ENCODE results near the gene NRXN3. TPM values are rescaled to one million over a fixed set of nuclear protein-coding genes. Genes with fewer than 3 reads are reported as not detected.

The NRXN3 gene
- total RNA-seq, 1 donor from 2014 or later = 5.9 TPM

DNA sequence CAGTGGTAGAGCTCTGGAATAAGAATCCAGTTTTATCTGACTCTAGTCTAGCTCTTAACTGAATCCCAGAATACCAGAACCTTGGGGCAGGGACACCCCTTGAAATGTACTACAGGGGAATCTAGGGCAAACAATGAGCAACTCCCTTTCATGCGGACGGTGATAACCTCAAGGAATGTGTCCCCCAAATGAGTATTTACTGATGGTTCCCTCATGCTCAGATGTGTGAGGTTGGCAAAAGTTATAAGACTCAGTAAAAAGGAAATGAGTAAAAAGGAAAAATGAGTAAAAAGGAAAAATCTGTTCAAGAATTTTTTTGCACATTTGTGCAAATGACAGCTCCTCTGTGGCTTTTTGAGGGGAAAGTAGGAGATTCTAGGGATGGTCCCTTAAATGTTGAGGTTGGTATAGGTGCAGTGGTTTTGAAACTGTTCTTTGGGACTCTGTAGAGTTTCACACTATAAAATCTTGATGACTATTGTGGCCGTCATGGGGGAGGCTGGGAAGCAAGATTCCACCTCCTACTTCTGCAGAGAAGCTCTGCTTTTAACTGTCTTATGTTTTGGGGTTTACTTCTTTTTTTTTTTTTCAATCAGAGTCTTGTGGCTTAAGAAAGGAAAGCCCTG lies 58.6 kb downstream of the NRXN3 start:
- Mint-ChIP-seq H3K27ac (no peak overlapping the region), H3K4me3 (no peak overlapping the region), H3K27me3 (ENCODE audit: insufficient read depth, low read depth) (peaks cover 9% of the 10 kb centered on the region), H3K36me3 (no peaks in the 10 kb centered on the region), H3K4me1 (peaks cover 6% of the 10 kb centered on the region), H3K9me3 (no peaks in the 10 kb centered on the region)
- Histone ChIP-seq H3K4me3 (no peak overlapping the region), H4K20me1 (ENCODE audit: low read depth) (no peaks in the 10 kb centered on the region), H3K4me1 (peaks cover 9% of the 10 kb centered on the region), H3K36me3 (no peaks in the 10 kb centered on the region), H3F3A (ENCODE audit: low read depth) (no peaks in the 10 kb centered on the region), H3K4me2 (no peak overlapping the region), H3K79me2 (ENCODE audit: low read depth) (no peaks in the 10 kb centered on the region), H3K27me3 (no peaks in the 10 kb centered on the region), H3K27ac (no peak overlapping the region), H3K9ac (no peak overlapping the region), H3K9me3 (ENCODE audit: low read depth) (no peaks in the 10 kb centered on the region), H2AFZ (replicated peaks) (no peak overlapping the region)
- no peak for DNase-seq (ENCODE audit: low spot score)
- TF ChIP-seq, protein P1, sequence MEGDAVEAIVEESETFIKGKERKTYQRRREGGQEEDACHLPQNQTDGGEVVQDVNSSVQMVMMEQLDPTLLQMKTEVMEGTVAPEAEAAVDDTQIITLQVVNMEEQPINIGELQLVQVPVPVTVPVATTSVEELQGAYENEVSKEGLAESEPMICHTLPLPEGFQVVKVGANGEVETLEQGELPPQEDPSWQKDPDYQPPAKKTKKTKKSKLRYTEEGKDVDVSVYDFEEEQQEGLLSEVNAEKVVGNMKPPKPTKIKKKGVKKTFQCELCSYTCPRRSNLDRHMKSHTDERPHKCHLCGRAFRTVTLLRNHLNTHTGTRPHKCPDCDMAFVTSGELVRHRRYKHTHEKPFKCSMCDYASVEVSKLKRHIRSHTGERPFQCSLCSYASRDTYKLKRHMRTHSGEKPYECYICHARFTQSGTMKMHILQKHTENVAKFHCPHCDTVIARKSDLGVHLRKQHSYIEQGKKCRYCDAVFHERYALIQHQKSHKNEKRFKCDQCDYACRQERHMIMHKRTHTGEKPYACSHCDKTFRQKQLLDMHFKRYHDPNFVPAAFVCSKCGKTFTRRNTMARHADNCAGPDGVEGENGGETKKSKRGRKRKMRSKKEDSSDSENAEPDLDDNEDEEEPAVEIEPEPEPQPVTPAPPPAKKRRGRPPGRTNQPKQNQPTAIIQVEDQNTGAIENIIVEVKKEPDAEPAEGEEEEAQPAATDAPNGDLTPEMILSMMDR (IDR thresholded peaks at IDR 0.05) = no peak
- TF ChIP-seq EZH2 (IDR thresholded peaks at IDR 0.05) (no peak), EZH2phosphoT487 (IDR thresholded peaks at IDR 0.05) (no peak)

DNA sequence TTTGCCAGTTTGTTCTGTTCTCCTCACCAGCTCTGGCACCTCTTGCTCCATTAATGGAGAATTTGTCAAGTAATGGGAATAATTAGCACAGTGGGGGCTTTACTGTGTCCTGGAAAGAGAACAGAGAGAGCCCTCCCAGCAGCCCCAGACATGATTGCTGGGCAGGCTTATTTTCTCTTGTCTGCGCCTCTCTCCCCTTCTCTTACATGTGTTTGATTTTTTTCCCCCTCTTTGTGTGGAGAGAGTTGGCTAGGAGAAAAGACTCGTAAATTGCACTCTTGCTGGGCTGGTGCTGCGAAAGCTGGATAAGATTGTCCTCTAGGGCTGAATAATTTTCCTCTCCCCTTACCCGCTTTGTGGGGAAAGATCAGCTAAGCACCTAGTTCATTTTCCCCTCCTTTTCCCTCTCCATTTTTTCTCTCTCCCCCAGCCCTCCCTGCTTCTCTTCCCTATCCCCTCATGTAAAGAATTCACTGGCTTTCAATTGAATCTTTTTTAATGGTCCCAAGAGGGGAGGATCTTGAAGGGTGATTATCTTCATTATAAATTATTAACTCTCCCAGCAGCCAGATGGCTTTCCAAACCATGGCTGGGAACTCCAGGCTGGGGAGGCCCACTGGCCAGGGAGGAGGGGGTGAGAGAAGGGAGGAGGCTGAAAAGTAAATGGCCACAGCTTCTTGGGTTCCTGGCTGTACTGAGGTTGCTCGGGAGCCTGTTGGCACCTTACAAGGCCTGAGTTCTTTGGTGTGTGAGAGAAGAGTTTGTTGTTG lies 62.2 kb downstream of the NRXN3 start:
- Histone ChIP-seq H3F3A (ENCODE audit: low read depth) (no peaks in the 10 kb centered on the region), H3K4me2 (no peak overlapping the region), H2AFZ (replicated peaks) (peak overlapping the region; percentile 42), H3K27ac (no peak overlapping the region), H3K9ac (no peak overlapping the region), H4K20me1 (ENCODE audit: low read depth) (no peaks in the 10 kb centered on the region), H3K9me3 (ENCODE audit: low read depth) (no peaks in the 10 kb centered on the region), H3K36me3 (no peaks in the 10 kb centered on the region), H3K4me1 (peaks cover 9% of the 10 kb centered on the region), H3K4me3 (no peak overlapping the region), H3K27me3 (no peaks in the 10 kb centered on the region), H3K79me2 (ENCODE audit: low read depth) (no peaks in the 10 kb centered on the region)
- Mint-ChIP-seq H3K27ac (no peak overlapping the region), H3K4me1 (peaks cover 6% of the 10 kb centered on the region), H3K4me3 (no peak overlapping the region), H3K27me3 (ENCODE audit: insufficient read depth, low read depth) (peaks cover 9% of the 10 kb centered on the region), H3K9me3 (no peaks in the 10 kb centered on the region), H3K36me3 (no peaks in the 10 kb centered on the region)
- TF ChIP-seq, protein P1 (IDR thresholded peaks at IDR 0.05) = no peak
- no peak for TF ChIP-seq EZH2phosphoT487 (IDR thresholded peaks at IDR 0.05)
- no peak for DNase-seq (ENCODE audit: low spot score)

DNA sequence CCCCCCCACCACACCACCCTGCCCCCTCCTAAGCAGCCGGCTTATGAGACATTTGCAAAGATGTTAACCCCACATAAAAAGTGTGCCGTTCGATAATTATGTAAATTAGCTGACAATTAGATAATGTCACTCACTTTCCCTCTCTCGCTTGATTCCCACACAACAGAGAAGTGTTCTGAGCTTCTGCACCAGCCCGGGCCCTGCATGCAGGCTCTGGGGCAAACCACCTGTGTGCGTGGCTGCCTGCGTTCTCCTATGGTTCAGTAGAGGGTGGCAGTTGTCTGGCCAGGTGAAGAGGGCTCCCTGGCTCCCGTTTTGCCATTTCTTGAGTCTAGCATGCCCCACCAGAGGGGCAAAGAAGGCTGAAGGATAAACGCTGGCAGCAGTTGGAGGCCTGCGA lies 68.0 kb downstream of the NRXN3 start:
- no peaks in the 10 kb centered on the region for H3K4me1 ChIP-seq
- no peaks in the 10 kb centered on the region for H3K9me3 ChIP-seq (ENCODE audit: low read depth)
- TF ChIP-seq EZH2phosphoT487 (IDR thresholded peaks at IDR 0.05) (no peak), EZH2 (IDR thresholded peaks at IDR 0.05) (no peak)
- TF ChIP-seq, protein P1 (IDR thresholded peaks at IDR 0.05) = no peak
- no peak overlapping the region for H3K27ac ChIP-seq
- Mint-ChIP-seq H3K36me3 (no peaks in the 10 kb centered on the region), H3K27ac (no peak overlapping the region), H3K4me1 (no peaks in the 10 kb centered on the region), H3K9me3 (no peaks in the 10 kb centered on the region), H3K27me3 (ENCODE audit: insufficient read depth, low read depth) (peaks cover 2% of the 10 kb centered on the region), H3K4me3 (no peak overlapping the region)
- DNase-seq (ENCODE audit: low spot score) = no peak
- no peak overlapping the region for H3K4me3 ChIP-seq
- no peaks in the 10 kb centered on the region for H3K27me3 ChIP-seq
- no peak overlapping the region for H2AFZ ChIP-seq (replicated peaks)
- no peaks in the 10 kb centered on the region for H3K79me2 ChIP-seq (ENCODE audit: low read depth)
- no peaks in the 10 kb centered on the region for H3K36me3 ChIP-seq
- no peak overlapping the region for H3K9ac ChIP-seq
- H4K20me1 ChIP-seq (ENCODE audit: low read depth) = no peaks in the 10 kb centered on the region
- H3K4me2 ChIP-seq = no peak overlapping the region
- no peaks in the 10 kb centered on the region for H3F3A ChIP-seq (ENCODE audit: low read depth)
